HG02763 (cell line): ENCODE measurements around the gene ATP13A5.

Experiments used
- ATAC-seq: cut with Tn5 transposase; IDR thresholded peaks from one replicate; pipeline ENCODE4 v1.9.1; 2021; ENCODE audit warnings: mild to moderate bottlenecking, moderate library complexity; ENCODE audit not compliant: unreplicated experiment

Gene ATP13A5, protein sequence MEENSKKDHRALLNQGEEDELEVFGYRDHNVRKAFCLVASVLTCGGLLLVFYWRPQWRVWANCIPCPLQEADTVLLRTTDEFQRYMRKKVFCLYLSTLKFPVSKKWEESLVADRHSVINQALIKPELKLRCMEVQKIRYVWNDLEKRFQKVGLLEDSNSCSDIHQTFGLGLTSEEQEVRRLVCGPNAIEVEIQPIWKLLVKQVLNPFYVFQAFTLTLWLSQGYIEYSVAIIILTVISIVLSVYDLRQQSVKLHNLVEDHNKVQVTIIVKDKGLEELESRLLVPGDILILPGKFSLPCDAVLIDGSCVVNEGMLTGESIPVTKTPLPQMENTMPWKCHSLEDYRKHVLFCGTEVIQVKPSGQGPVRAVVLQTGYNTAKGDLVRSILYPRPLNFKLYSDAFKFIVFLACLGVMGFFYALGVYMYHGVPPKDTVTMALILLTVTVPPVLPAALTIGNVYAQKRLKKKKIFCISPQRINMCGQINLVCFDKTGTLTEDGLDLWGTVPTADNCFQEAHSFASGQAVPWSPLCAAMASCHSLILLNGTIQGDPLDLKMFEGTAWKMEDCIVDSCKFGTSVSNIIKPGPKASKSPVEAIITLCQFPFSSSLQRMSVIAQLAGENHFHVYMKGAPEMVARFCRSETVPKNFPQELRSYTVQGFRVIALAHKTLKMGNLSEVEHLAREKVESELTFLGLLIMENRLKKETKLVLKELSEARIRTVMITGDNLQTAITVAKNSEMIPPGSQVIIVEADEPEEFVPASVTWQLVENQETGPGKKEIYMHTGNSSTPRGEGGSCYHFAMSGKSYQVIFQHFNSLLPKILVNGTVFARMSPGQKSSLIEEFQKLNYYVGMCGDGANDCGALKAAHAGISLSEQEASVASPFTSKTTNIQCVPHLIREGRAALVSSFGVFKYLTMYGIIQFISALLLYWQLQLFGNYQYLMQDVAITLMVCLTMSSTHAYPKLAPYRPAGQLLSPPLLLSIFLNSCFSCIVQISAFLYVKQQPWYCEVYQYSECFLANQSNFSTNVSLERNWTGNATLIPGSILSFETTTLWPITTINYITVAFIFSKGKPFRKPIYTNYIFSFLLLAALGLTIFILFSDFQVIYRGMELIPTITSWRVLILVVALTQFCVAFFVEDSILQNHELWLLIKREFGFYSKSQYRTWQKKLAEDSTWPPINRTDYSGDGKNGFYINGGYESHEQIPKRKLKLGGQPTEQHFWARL

GRCh38 chr3:193378706-193379105 lies at the start of gene ATP13A5:
Gene ATP13A5, minus strand, starts transcription at chr3:193378753. Its CDS starts 28 bp downstream, at chr3:193378725.
- no peak for ATAC-seq

GRCh38 chr3:193418576-193419373 lies 40.2 kb upstream of the ATP13A5 start:
- no peak for ATAC-seq

DNA sequence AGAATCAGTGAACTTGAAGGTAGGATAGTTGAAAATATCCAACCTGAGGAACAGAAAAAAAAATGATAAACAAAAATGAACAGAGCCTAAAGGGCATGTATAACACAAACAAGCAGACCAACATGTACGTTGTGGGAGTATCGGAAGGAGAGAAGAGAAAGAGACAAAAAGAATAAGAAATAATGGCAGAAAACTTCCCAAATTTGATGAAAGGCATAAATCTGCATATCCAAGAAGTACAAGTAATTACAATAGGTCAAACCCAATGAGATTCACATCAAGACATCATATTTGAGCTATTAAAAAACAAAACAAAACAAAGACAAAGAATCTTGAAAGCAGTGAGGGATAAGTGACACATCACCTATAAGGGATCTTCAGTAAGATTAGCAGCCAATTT lies 38.1 kb upstream of the ATP13A5 start:
- no peak for ATAC-seq

DNA sequence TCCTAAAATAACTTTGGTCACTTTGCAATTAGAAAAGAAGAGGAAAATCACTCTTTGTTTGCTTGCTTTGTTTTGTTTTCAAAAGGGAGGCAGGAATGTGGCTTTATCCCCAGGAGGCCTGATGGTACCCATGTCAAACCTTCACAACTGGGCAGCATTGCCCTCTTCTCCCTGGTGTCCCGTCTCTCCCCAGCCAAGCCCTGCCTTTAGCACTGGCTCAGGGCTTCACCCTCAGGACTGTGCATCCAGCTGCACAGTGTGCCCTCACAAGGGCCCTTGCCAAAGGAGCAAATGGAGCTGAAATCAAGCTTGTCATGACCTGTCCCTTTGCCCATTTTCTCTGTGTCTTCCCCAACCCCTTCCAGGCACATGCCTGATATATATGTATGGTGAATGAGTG lies 29.1 kb upstream of the ATP13A5 start:
- no peak for ATAC-seq

DNA sequence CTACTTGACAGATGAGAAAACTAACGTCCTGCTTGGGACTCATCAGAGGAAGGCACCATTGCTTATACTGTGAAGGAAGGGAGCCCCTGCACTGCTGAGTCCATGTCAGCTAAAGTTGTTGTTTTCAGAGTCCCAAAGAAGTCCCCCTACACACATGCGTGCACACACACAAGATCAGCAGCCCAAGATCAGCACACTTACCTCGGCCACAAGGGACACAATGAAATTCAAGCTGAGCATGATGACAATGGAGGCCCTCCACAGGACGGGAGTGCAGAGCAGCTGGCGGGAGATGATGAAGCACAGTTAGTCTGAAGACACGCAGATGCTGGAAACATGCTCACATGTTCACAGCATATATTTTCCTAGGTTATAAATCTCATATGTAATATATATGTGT lies 28.6 kb upstream of the ATP13A5 start:
- ATAC-seq, result no peak

DNA sequence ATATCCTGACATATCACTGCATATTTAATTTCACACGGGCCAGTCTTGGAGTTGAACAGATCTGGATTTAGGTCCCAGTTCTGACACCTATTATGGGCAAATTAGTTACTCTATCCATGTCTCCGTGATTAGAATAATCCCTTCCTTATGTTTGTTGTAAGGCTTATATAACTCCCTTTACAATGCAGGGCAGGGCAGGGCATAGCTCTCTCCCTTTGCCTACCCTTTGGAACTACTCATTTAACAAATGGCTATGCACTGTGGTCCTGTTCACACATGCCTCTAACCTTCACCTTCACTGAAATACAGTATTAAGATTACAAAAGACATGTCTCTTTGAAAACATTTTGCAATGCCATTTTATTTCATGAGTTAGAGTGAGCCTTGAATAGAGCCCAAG lies 24.8 kb upstream of the ATP13A5 start:
- ATAC-seq, result no peak

GRCh38 chr3:193400304-193400703 lies 21.8 kb upstream of the ATP13A5 start:
- no peak for ATAC-seq

GRCh38 chr3:193396451-193397244 lies 18.1 kb upstream of the ATP13A5 start:
- no peak for ATAC-seq

GRCh38 chr3:193391902-193392301 lies 13.3 kb upstream of the ATP13A5 start:
- ATAC-seq, result no peak

DNA sequence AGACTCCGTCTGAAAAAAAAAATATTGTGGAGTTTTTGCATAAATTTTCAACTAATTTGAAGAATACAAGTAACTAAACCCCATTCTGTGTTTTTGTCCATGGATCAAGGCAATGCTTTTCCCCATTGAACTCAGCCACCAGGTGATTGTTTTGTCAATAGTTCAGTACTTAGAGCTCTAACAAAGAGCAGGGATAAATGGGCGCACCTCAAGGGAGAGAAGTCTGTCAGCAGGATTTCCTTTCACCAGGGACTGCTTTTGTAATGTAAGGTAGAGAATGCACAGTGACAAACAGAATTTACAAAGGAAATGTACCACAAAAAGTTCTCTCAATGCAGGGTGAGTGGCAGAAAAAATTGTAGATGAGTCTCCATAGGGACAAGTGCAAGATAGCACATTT lies 10.8 kb upstream of the ATP13A5 start:
- ATAC-seq, result no peak

DNA sequence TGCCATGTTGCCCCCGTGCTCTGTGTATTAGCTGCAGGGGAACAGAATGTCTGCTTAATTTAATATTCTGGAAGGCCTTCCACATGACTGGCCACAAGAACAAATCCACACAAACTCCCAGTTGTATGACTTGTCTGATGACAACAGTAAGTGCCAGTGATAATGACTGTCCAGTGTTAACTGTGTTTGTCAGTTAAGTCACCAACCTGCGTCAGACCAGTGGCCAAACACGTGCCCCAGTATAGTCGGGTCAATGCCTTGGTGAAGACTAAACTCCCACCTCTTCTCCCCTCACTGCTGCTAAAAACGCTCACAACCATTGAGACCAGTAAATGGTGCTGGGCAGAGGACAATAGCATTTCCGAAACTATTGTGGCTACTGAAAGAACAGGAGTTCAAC lies 9.8 kb upstream of the ATP13A5 start:
- no peak for ATAC-seq

- ATAC-seq, result no peak
These were observed 9.0 kb upstream of the ATP13A5 start for GRCh38 chr3:193387596-193387995.

- no peak for ATAC-seq
These were observed 962 bp downstream of the ATP13A5 start for GRCh38 chr3:193377591-193377990.

GRCh38 chr3:193375614-193376013 lies 2.9 kb downstream of the ATP13A5 start:
- no peak for ATAC-seq

GRCh38 chr3:193372783-193373182 lies 5.8 kb downstream of the ATP13A5 start:
- ATAC-seq, result no peak

DNA sequence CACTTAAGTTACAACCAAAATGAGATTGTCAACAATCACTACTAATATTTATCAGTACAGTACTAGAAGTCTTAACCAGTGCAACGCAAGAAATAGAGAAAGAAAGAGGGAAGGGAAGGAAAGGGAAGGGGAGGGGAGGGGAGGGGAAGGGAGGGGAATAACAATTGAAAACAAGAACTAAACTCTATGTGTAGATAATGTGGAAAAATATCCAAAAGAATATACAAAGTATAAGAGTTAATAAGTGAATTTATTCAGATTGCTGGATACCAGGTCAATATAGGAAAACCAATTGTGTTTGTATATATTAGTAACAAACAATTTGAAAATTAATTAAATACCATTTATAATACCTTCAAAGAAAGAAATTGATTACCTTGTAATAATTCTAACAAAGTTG lies 10.7 kb downstream of the ATP13A5 start:
- no peak for ATAC-seq

- ATAC-seq, result no peak
These were observed 21.3 kb downstream of the ATP13A5 start for GRCh38 chr3:193357291-193357690.

GRCh38 chr3:193354423-193354822 lies 24.1 kb downstream of the ATP13A5 start:
- no peak for ATAC-seq

DNA sequence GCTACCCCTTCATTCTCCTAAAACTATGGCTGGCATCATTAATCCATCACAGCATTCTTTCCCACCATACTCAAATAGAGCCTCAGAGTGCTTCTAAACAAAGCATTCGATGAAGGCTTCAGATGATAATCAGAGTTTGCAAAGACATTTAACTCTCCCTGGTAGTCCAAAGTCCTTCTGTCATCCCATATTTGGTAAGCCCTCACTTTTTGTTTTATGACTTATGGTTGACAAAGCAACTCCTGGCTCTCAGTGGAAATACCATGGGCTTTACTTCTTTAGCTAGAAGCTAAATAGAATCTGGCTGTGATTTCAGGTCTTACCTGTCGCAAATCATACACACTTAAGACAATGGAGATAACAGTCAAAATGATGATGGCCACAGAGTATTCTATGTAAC lies 27.8 kb downstream of the ATP13A5 start:
- no peak for ATAC-seq

DNA sequence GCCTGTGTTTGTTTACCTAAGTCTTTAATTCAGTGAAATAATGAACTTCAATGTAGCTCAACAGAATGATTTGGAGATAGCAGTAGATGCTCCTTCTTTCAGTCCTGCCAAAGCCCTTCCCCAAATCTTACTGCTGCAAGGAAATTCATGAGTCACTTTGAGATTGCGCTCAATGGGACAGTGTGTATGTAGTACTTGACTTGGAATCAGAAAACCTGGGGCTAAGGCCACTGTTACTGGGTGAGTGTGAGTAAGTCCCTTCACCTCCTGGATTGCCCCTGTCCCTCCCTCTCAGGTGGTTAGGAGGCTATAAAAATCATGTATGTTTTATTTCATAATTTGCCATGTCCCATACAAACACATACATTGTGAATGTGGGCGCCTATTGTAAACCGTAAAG lies 29.9 kb downstream of the ATP13A5 start:
- ATAC-seq, result no peak
